Neural crest cell (in vitro differentiated cells): ENCODE data around the gene RAP1GAP2. TPM values are rescaled to one million over a fixed set of nuclear protein-coding genes. Genes with fewer than 3 reads are reported as not detected.

Experiments used
- DNase-seq: peaks from one replicate; pipeline ENCODE4 v3.0.0; 2021; ENCODE audit warnings: low read depth, mixed read lengths, low spot score
- H3K27ac Mint-ChIP-seq: one replicate; pipeline ENCODE4 v1.8.0; 2021; ENCODE audit warnings: mild to moderate bottlenecking, mixed read lengths; ENCODE audit not compliant: unreplicated experiment
- H3K27me3 Mint-ChIP-seq: 2 replicates; pipeline ENCODE4 v1.8.0; 2021; ENCODE audit warnings: low read depth, mild to moderate bottlenecking, mixed read lengths
- H3K36me3 Mint-ChIP-seq: 2 replicates; pipeline ENCODE4 v1.8.0; 2021; ENCODE audit warnings: low read depth, mild to moderate bottlenecking, mixed read lengths
- H3K4me1 Mint-ChIP-seq: 2 replicates; pipeline ENCODE4 v1.8.0; 2021; ENCODE audit warnings: mixed read lengths
- H3K4me3 Mint-ChIP-seq: one replicate; pipeline ENCODE4 v1.8.0; 2021; ENCODE audit warnings: mild to moderate bottlenecking, mixed read lengths
- H3K9me3 Mint-ChIP-seq: 2 replicates; pipeline ENCODE4 v1.8.0; 2021; ENCODE audit warnings: mixed read lengths
- total RNA-seq: library from RNA; stranded (reverse); gene quantifications from 2 replicates; pipeline ENCODE4 v1.2.1, GENCODE V29; 2021
- TF ChIP-seq, protein P1 (sequence below): fragments of 200-600 bp; sonication (generic); conservative IDR thresholded peaks from 2 replicates; pipeline ENCODE4 v1.5.0; 2021; ENCODE audit warnings: antibody characterized with exemption, mild to moderate bottlenecking

Gene RAP1GAP2
- total RNA-seq, 1 donor from 2014 or later, result 1.0 TPM

DNA sequence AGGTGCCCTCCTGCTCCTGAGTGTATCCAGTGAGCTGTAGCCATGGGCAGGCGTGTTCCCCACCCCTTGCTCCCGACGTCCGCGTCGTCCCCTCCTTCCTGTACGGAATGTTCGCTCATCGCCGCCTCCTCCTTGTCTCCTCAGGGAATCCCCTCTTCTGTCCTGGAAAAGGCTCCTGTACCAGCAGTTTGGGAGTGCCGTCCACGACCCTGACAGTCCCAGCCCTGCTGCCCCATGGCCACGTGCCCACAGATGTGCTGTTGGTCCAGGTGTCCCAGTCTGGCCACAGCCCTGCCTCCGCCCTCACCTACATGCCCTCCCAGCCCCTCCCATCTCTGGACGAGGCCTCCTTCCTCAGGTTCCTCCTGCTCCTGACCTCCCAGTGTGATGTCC, 237.0 kb downstream of the RAP1GAP2 start:
- Mint-ChIP-seq H3K27ac (no peak overlapping the region), H3K9me3 (no peaks in the 10 kb centered on the region), H3K4me3 (no peak overlapping the region), H3K27me3 (peaks cover 5% of the 10 kb centered on the region), H3K36me3 (no peaks in the 10 kb centered on the region), H3K4me1 (no peaks in the 10 kb centered on the region)
- TF ChIP-seq, protein P1, sequence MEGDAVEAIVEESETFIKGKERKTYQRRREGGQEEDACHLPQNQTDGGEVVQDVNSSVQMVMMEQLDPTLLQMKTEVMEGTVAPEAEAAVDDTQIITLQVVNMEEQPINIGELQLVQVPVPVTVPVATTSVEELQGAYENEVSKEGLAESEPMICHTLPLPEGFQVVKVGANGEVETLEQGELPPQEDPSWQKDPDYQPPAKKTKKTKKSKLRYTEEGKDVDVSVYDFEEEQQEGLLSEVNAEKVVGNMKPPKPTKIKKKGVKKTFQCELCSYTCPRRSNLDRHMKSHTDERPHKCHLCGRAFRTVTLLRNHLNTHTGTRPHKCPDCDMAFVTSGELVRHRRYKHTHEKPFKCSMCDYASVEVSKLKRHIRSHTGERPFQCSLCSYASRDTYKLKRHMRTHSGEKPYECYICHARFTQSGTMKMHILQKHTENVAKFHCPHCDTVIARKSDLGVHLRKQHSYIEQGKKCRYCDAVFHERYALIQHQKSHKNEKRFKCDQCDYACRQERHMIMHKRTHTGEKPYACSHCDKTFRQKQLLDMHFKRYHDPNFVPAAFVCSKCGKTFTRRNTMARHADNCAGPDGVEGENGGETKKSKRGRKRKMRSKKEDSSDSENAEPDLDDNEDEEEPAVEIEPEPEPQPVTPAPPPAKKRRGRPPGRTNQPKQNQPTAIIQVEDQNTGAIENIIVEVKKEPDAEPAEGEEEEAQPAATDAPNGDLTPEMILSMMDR, result no peak
- no peak for DNase-seq

DNA sequence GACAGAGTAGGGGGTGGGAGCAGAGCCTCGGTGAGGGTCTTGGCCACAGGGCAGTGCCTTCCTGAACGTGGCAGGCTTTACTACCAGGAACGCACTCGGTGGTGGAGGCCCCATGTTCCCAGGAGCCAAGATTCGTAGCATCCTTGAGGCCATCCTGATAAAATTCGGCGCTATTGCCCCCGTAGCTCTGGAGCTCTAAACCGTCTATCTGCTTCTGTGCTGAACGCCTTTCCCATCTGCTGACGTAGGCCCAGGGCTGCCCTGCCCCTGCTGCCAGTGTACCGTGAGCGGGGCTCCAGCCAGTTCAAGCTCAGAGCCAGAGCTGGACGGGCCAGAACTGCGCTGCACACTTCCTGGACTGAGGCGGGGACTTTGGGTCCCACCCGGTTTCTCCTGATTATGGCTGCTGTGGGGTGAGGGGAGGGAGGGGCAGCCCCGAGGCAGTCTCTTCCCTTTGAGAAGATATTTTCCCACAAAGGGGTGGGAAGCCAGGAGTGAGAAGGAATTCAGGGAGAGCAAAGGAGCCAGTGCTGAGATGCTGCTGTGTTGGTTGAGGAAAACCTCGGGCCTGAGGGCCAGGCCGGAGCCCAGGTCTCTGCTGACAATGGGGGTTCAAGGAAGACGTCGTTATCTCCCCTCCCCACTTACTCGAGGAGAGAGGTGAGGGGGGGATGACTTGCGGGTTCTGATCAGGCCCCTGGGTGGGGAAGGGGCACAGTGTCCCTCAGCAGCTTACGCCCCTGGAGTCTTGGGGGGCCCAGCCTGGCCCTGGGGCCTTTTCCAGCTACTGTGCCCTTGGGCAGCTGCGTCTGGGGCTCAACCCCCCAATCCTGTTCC, 237.7 kb downstream of the RAP1GAP2 start:
- no peak for DNase-seq
- TF ChIP-seq, protein P1, result no peak
- Mint-ChIP-seq H3K4me1 (no peaks in the 10 kb centered on the region), H3K36me3 (no peaks in the 10 kb centered on the region), H3K27me3 (peaks cover 7% of the 10 kb centered on the region), H3K4me3 (no peak overlapping the region), H3K9me3 (no peaks in the 10 kb centered on the region), H3K27ac (no peak overlapping the region)

DNA sequence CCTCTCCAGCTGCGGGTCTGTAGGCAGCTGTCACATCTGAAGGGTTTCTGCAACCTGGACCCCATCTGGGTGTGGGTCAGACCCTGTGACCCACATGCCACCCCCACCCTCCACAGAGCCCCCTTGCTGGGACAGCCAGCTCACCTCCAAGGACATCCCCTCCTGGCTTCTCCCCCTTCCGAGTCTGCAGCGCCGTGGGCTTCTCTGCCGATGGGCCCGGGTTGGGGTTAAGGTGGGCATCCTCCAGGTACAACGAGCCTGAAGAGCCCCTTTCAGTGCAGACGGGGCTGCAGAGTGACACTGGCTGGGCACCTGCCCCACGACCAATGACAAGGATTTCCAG, 238.3 kb downstream of the RAP1GAP2 start:
- no peaks in the 10 kb centered on the region for H3K4me1 Mint-ChIP-seq
- H3K4me3 Mint-ChIP-seq, result no peak overlapping the region
- TF ChIP-seq, protein P1, result no peak
- H3K9me3 Mint-ChIP-seq, result no peaks in the 10 kb centered on the region
- H3K27ac Mint-ChIP-seq, result no peak overlapping the region
- peaks cover 10% of the 10 kb centered on the region for H3K27me3 Mint-ChIP-seq
- DNase-seq, result no peak
- no peaks in the 10 kb centered on the region for H3K36me3 Mint-ChIP-seq

DNA sequence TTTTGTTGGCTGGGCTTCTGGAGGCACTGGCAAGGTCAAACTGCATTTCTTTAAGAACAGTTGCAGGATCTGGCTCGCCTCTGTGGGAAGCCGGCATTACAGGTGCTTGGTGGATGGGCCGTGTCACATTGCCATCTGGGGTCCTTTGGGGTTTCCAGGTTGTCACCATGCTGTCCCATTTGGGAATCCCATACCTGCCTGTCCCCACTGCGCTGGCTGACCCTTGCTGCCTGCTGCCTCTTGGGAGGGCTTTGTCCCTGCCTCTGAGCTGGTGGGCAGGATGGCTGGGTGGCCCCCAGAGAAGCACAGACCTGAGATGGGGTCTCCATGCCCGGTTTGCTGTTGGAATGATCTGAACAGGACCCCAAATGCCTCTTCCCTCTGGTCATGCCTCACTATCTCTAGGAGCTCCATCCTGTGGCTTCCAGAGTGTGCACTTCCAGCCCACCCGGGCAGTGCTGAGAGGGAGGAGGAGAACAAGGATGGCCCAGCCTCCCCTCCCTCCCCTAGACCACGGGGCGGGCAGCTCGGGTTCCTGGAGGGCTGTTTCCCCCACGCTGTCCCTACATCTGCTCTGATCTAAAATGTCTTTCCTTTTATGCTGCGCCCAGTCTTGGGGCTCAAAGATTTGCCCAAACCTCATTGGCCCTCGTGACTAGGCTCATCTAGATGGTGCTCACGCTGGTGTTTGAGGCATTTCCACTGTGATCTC, 239.2 kb downstream of the RAP1GAP2 start:
- Mint-ChIP-seq H3K9me3 (no peaks in the 10 kb centered on the region), H3K27ac (peak overlapping the region; percentile 68), H3K36me3 (no peaks in the 10 kb centered on the region), H3K27me3 (peaks cover 15% of the 10 kb centered on the region), H3K4me1 (no peaks in the 10 kb centered on the region), H3K4me3 (no peak overlapping the region)
- no peak for DNase-seq
- TF ChIP-seq, protein P1, result no peak

DNA sequence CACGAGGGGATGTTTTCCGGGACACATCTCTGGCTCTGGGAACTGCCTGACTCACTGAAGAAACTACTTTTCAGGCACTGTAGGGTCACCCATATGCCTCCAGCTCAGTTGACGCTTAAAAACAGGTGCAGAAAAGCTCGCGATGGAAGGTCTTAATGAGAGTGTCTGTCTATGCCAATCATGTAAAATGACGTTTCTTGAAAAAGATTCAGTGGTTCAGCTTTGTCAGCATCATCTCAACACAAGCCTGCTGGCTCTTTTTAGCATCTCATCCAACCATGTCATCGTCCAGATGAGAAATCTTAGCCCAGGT, 239.7 kb downstream of the RAP1GAP2 start:
- Mint-ChIP-seq H3K27ac (peak overlapping the region; percentile 68), H3K4me1 (no peaks in the 10 kb centered on the region), H3K27me3 (peaks cover 16% of the 10 kb centered on the region), H3K4me3 (no peak overlapping the region), H3K36me3 (no peaks in the 10 kb centered on the region), H3K9me3 (no peaks in the 10 kb centered on the region)
- DNase-seq, result no peak
- TF ChIP-seq, protein P1, result no peak
